Measurements from ENCODE around the gene AFG1L.

DNA sequence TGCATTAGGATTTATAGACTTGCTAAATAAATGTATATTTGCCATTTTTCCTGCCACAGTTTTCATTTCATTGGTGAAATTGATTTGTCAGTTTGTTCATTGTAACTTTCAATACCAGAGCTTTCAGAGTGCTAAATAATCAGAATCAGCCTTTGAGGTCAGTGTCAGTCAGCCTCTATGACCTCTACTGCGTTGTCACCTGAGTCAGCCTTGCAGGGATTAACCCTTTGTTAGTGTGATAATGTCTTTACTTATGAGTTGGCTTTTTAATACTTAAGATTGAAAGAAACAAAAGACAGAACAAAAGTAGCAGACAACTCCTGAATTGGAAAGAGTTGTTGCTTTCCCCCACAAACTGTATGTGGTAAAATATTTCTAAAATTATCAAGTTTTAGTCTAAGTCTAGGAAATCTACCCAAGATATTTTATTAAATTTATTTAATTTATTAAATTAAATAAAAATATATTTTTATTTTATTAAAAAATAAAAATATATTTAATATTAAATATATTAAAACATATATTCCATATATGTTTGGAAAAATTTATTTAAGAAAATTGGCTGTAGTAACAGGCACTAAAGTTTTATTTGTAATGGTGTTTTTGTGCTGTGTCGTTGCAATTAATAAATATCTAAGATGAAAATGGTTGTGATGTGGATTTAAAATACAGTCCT is 125.2 kb downstream of the AFG1L start:
- TF ChIP-seq, protein P1, sequence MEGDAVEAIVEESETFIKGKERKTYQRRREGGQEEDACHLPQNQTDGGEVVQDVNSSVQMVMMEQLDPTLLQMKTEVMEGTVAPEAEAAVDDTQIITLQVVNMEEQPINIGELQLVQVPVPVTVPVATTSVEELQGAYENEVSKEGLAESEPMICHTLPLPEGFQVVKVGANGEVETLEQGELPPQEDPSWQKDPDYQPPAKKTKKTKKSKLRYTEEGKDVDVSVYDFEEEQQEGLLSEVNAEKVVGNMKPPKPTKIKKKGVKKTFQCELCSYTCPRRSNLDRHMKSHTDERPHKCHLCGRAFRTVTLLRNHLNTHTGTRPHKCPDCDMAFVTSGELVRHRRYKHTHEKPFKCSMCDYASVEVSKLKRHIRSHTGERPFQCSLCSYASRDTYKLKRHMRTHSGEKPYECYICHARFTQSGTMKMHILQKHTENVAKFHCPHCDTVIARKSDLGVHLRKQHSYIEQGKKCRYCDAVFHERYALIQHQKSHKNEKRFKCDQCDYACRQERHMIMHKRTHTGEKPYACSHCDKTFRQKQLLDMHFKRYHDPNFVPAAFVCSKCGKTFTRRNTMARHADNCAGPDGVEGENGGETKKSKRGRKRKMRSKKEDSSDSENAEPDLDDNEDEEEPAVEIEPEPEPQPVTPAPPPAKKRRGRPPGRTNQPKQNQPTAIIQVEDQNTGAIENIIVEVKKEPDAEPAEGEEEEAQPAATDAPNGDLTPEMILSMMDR (IDR thresholded peaks at IDR 0.05) = no peak
- TF ChIP-seq POLR2A (IDR thresholded peaks at IDR 0.05) = no peak
